H1 (cell line): ENCODE results near the gene LPP. TPM values are rescaled to one million over a fixed set of nuclear protein-coding genes. Genes with fewer than 3 reads are reported as not detected.

Source experiments
- GABPA ChIP-seq: IDR thresholded peaks from 2 replicates; pipeline ENCODE4 v1.6.1; 2011; ENCODE audit warnings: mild to moderate bottlenecking, low read length, moderate library complexity, borderline replicate concordance; ENCODE audit not compliant: insufficient read depth
- MAFK ChIP-seq: IDR thresholded peaks from 2 replicates; pipeline ENCODE4 v1.6.1; 2012; ENCODE audit warnings: low read depth, mild to moderate bottlenecking, improper control_type of control experiment, low read length
- polyA plus RNA-seq, 7 experiments: library from polyadenylated mRNA; depleted of rRNA in 3 of 7; stranded (reverse) in 5 of 7; unstranded in 2 of 7; fragments of >200 nt in 5 of 7; fragments of 200-250 nt in 2 of 7; gene quantifications; 1 replicate in 5 of 7; 2 replicates in 1 of 7; 4 replicates in 1 of 7; pipeline versions ENCODE4 v1.2.1 to v1.2.3, GENCODE V29; 2011 to 2013; ENCODE audit warnings: missing spikeins in 2 of 7, mixed read lengths in 2 of 7
- total RNA-seq: library from RNA; stranded (reverse); fragmentation: NEBNext Ultra II Directional; extraction: Animal tissue kit (Norgen Biotek cat#: 25700); gene quantifications from 2 replicates; pipeline ENCODE4 v1.2.1, GENCODE V29; 2021

LPP gene
- total and polyA plus RNA-seq, 2 of the 8 experiments (the other 6 are each of a cell fraction or from before 2014, with no cell fraction given): 10.0 to 53.3 TPM

DNA sequence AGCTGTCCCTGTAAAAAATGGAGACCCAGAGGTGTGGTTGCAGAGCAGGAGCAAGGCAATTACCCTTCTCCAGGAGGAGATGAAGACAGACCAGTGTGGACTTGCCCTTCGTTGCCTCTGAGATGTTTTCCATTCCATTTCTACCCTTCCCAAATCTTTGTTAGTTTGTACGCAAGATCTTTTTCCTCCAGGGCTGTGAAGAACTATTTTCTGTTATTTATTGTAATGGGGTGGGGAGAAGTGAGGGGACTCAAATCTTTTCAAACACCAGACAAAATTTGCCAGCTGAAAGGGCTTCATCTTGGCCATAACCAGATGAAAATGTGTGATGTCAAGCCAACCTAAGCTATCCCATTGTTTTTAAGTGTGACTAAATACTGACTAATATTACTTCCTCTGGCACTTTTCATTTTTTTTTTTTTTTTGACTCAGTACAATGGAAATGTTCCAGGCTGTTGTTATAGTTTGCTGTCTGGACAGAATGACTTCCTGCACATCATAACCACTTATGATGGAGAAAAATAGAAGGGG, 746.5 kb downstream of the LPP start (continued):
- TF ChIP-seq GABPA: no peak
- no peak for TF ChIP-seq MAFK
- TF ChIP-seq, all 59 proteins: peak for 0
